Lower leg skin (tissue), 3 donors: ENCODE data around the gene DLX4.

Experiments
- POLR2A ChIP-seq, 2 donors: fragments of 450-650 bp; IDR thresholded peaks; one replicate each; pipeline ENCODE4 v1.6.1; 2016 to 2017; ENCODE audit warnings: antibody characterized with exemption in 2 of 2, mild to moderate bottlenecking in 1 of 2, moderate library complexity in 1 of 2
- TF ChIP-seq, protein P1 (sequence below), 3 donors: fragments of 450-650 bp; IDR thresholded peaks; one replicate each; pipeline ENCODE4 v1.5.1; 2016; ENCODE audit warnings: antibody characterized with exemption in 3 of 3, mild to moderate bottlenecking in 3 of 3, moderate library complexity in 2 of 3

DNA sequence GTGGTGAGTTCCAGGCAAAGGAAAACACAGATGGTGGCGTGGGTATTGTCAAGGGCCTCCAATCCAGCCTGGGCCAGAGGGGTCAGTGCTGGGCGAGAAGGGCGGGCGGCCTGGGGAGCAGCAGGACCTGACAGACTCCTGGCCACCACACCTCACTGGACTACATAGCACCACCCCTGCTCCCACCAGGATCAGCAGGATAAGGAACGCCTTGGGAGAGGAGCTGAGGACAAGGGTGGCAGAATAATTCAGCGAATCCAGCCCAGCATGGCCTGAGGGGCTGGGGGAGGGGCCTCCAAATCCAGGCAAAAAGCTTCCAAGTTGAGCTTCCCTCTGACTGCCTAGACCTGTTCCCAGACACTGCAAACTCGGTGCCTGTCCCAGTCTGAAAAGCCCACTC, 6.5 kb downstream of the DLX4 start:
- TF ChIP-seq, protein P1, sequence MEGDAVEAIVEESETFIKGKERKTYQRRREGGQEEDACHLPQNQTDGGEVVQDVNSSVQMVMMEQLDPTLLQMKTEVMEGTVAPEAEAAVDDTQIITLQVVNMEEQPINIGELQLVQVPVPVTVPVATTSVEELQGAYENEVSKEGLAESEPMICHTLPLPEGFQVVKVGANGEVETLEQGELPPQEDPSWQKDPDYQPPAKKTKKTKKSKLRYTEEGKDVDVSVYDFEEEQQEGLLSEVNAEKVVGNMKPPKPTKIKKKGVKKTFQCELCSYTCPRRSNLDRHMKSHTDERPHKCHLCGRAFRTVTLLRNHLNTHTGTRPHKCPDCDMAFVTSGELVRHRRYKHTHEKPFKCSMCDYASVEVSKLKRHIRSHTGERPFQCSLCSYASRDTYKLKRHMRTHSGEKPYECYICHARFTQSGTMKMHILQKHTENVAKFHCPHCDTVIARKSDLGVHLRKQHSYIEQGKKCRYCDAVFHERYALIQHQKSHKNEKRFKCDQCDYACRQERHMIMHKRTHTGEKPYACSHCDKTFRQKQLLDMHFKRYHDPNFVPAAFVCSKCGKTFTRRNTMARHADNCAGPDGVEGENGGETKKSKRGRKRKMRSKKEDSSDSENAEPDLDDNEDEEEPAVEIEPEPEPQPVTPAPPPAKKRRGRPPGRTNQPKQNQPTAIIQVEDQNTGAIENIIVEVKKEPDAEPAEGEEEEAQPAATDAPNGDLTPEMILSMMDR (IDR thresholded peaks at IDR 0.05) = no peak
- TF ChIP-seq POLR2A (IDR thresholded peaks at IDR 0.05) = no peak
